ENCODE measurements around the gene ZNF750. TPM values are rescaled to one million over a fixed set of nuclear protein-coding genes. Genes with fewer than 3 reads are reported as not detected.

The ZNF750 gene
- polyA plus RNA-seq, 1 donor (not counting 4 experiments of a cell fraction or from before 2014, with no cell fraction given): 5.5 TPM

DNA sequence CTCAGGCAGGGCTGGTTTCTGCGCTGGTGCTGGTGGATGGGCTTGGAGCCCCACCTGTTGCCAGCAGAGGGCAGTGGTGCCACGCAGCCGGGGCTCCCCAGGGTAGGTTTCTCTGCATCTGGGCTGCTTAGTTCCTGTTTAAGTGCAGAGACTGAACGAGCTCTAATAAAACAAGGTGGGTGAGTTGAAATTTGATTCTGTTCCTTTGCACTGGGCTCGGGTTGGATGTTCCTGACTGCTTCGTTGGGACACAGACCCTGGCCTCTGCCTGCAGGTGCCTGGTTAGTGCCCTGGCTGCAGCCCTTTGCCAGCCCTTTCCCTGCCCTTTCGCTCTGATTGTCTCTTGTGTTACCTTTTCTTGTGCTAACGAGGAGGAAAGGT, 57.9 kb downstream of the ZNF750 start:
- no peak overlapping the region for H3K4me2 ChIP-seq (ENCODE audit: control insufficient read depth, extremely low read depth, insufficient read depth, low read depth, low read length)
- H3K79me2 ChIP-seq (ENCODE audit: control insufficient read depth, insufficient read depth, low read length): peaks cover 5% of the 10 kb centered on the region
- no peak overlapping the region for H2AFZ ChIP-seq (ENCODE audit: control insufficient read depth, low read length)
- H3K4me3 ChIP-seq (ENCODE audit: control insufficient read depth in 2 of 3, extremely low read depth in 1 of 3, insufficient read depth in 2 of 3, low read depth in 1 of 3, low read length in 3 of 3): no peak overlapping the region
- FAIRE-seq (peak; percentile 44), DNase-seq (ENCODE audit: low read depth, low spot score) (no peak)
- H4K20me1 ChIP-seq (ENCODE audit: control insufficient read depth, extremely low read depth, insufficient read depth, low read length): peaks cover 6% of the 10 kb centered on the region
- H3K9ac ChIP-seq (ENCODE audit: control insufficient read depth, extremely low read depth, insufficient read depth, low read length): no peak overlapping the region
- H3K9me1 ChIP-seq (ENCODE audit: control insufficient read depth, extremely low read depth, insufficient read depth, low read length): no peaks in the 10 kb centered on the region
- H3K9me3 ChIP-seq (ENCODE audit: control insufficient read depth, low read depth, low read length): no peaks in the 10 kb centered on the region
- H3K36me3 ChIP-seq (ENCODE audit: control insufficient read depth in 2 of 2, extremely low read depth in 1 of 2, insufficient read depth in 2 of 2, low read length in 2 of 2): peaks cover 8 to 13% of the 10 kb centered on the region in 2 experiments
- no peaks in the 10 kb centered on the region for H3K27me3 ChIP-seq (ENCODE audit: control insufficient read depth, extremely low read depth, insufficient read depth, low read length)
- H3K27ac ChIP-seq (ENCODE audit: control insufficient read depth, insufficient read depth, low read length): peak overlapping the region; percentile 31
- TF ChIP-seq, protein P1, sequence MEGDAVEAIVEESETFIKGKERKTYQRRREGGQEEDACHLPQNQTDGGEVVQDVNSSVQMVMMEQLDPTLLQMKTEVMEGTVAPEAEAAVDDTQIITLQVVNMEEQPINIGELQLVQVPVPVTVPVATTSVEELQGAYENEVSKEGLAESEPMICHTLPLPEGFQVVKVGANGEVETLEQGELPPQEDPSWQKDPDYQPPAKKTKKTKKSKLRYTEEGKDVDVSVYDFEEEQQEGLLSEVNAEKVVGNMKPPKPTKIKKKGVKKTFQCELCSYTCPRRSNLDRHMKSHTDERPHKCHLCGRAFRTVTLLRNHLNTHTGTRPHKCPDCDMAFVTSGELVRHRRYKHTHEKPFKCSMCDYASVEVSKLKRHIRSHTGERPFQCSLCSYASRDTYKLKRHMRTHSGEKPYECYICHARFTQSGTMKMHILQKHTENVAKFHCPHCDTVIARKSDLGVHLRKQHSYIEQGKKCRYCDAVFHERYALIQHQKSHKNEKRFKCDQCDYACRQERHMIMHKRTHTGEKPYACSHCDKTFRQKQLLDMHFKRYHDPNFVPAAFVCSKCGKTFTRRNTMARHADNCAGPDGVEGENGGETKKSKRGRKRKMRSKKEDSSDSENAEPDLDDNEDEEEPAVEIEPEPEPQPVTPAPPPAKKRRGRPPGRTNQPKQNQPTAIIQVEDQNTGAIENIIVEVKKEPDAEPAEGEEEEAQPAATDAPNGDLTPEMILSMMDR (optimal IDR thresholded peaks at IDR 0.05 in 1 of 3, IDR thresholded peaks at IDR 0.05 in 1 of 3, conservative IDR thresholded peaks at IDR 0.05 in 1 of 3; ENCODE audit: extremely low read depth in 1 of 3, insufficient read depth in 2 of 3, low read length in 3 of 3): peak; percentile 93 to 99 (median 95)
- TF ChIP-seq EZH2 (IDR thresholded peaks at IDR 0.05; ENCODE audit: low read length): no peak
- peaks cover 7% of the 10 kb centered on the region for H3K4me1 ChIP-seq (ENCODE audit: control insufficient read depth, extremely low read depth, insufficient read depth, low read length)
- dilution Hi-C loops (cut with MboI; ENCODE audit: extremely low pct_ligation_motif_present, low sequenced_read_pairs): no loop called here

DNA sequence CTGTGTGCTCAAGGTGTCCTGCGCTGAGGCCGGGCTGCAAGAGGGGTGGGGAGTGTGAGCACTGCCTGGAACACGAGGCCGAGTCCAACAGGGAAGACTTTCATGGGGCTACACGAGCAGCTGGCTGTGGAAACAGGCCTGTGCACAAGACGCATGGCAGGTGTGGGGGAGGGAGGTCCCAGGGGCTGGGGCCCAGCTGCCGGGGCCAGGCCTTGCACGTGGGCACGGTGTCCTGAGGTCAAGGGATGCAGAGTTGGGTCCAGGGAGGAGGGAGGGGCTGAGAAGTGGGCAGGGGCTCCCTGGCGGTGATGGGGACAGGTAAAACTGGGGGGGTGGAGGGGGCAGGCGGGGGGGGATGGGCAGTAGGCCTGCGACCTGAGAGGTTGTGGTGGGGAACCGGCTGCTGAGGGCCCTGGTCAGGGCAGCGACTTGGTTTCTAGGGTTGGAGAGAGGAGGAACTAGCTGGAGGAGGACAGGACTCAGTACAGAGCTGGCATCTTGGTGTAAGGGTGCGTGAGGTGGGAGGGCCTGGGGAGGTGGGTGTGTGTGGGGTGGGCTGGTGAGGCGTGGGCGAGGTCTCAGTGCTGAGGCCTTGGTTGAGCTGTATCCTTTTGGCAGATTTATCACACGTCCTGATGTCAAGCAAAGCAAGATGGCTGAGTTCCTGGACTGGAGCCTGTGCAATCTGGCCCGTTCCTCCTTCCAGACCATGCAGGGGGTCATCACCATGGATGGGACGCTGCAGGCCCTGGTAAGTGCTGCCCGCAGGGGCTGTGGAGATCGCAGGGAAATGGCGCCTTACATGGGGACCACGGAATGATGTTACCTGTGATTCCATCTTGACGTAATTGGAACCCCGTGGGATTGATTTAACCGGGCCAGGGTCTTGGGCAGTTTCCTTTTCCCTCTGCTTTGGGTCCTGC, 58.6 kb downstream of the ZNF750 start:
- FAIRE-seq: peak; percentile 17

More for the DNA sequence above, 58.6 kb downstream of the ZNF750 start:
- peaks cover 6% of the 10 kb centered on the region for H4K20me1 ChIP-seq (ENCODE audit: control insufficient read depth, extremely low read depth, insufficient read depth, low read length)
- no peaks in the 10 kb centered on the region for H3K27me3 ChIP-seq (ENCODE audit: control insufficient read depth, extremely low read depth, insufficient read depth, low read length)
- H3K4me2 ChIP-seq (ENCODE audit: control insufficient read depth, extremely low read depth, insufficient read depth, low read depth, low read length): no peak overlapping the region
- peaks cover 1% of the 10 kb centered on the region for H3K4me1 ChIP-seq (ENCODE audit: control insufficient read depth, extremely low read depth, insufficient read depth, low read length)
- no peak overlapping the region for H3K27ac ChIP-seq (ENCODE audit: control insufficient read depth, insufficient read depth, low read length)
- H3K4me3 ChIP-seq (ENCODE audit: control insufficient read depth in 2 of 3, extremely low read depth in 1 of 3, insufficient read depth in 2 of 3, low read depth in 1 of 3, low read length in 3 of 3): no peak overlapping the region
- H3K9me3 ChIP-seq (ENCODE audit: control insufficient read depth, low read depth, low read length): no peaks in the 10 kb centered on the region
- TF ChIP-seq EZH2 (IDR thresholded peaks at IDR 0.05; ENCODE audit: low read length): no peak
- TF ChIP-seq, protein P1 (optimal IDR thresholded peaks at IDR 0.05 in 1 of 3, IDR thresholded peaks at IDR 0.05 in 1 of 3, conservative IDR thresholded peaks at IDR 0.05 in 1 of 3; ENCODE audit: extremely low read depth in 1 of 3, insufficient read depth in 2 of 3, low read length in 3 of 3): no peak
- no peak overlapping the region for H2AFZ ChIP-seq (ENCODE audit: control insufficient read depth, low read length)
- dilution Hi-C loops (cut with MboI; ENCODE audit: extremely low pct_ligation_motif_present, low sequenced_read_pairs): no loop called here
- peaks cover 13 to 17% of the 10 kb centered on the region in 2 experiments for H3K36me3 ChIP-seq (ENCODE audit: control insufficient read depth in 2 of 2, extremely low read depth in 1 of 2, insufficient read depth in 2 of 2, low read length in 2 of 2)
- H3K79me2 ChIP-seq (ENCODE audit: control insufficient read depth, insufficient read depth, low read length): peaks cover 5% of the 10 kb centered on the region
- H3K9me1 ChIP-seq (ENCODE audit: control insufficient read depth, extremely low read depth, insufficient read depth, low read length): no peaks in the 10 kb centered on the region
- no peak for DNase-seq (ENCODE audit: low read depth, low spot score)
- H3K9ac ChIP-seq (ENCODE audit: control insufficient read depth, extremely low read depth, insufficient read depth, low read length): no peak overlapping the region

Measured in keratinocyte (primary cell).